Kidney tubule cell (primary cell): Measurements from ENCODE around the gene KRT80.
A peak's percentile ranks its signal among the peaks of the same experiment; 100 is the strongest.

Source experiments
- DNase-seq: peaks from one replicate; pipeline ENCODE4 v3.0.0-alpha.2; 2018; ENCODE audit warnings: low spot score

Gene KRT80

DNA sequence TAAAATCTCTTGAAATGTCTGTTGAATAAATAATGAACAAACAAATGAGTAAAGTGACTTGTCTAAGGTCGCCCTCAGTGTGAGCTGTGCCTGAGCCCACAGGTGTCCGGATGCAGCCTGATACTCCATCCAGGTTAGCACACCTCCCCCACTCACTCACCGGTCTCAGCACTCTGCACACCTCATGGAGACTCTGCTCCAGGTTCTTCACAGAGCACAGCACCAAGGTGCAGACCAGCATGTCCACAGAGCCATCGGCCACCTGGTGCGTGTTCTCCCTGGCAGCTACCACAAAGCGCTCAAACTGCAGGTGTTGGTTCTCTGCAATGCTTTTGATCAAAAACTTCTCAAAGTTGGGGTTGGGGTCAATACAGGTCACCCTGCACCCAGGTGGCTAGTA is 37.1 kb upstream of the KRT80 start:
- no peak for DNase-seq

DNA sequence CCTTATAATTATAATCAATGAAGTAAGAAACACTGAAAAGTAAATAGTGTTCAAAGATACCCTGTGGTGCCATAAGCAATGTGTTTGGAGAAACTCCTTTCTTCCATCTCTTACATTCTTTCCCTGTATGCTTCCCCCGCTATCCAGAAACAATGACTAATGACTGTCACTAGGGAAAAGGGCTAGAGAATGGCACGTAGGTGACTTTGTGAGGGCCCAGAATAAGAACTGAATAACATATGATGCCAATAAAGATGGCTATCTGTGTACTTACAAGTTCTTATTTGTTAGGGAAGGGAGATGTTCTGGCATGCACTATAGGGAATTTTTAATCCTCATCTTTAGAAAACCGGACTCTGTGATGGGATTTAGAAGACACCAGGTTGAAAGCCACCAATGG is 36.6 kb upstream of the KRT80 start:
- no peak for DNase-seq

DNA sequence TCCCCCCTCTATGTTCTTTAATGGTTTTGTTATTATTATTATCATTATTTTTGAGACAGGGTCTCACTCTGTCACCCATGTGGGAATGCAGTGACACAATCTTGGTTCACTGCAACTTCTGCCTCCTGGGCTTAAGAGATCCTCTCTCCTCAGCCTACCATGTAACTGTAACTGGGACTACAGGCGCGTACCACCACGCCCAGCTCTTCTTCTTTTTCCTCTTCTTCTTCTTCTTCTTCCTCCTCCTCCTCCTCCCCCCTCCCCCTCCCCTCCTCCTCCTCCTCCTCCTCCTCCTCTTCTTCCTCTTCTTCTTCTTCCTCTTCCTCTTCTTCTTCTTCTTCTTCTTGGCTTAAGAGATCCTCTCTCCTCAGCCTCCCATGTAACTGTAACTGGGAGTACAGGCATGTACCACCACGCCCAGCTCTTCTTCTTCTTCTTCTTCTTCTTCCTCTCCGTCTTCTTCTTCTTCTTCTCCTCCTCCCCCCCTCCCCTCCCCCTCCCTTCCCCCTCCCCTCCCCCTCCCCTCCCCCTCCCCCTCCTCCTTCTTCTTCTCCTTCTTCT is 35.9 kb upstream of the KRT80 start:
- no peak for DNase-seq

DNA sequence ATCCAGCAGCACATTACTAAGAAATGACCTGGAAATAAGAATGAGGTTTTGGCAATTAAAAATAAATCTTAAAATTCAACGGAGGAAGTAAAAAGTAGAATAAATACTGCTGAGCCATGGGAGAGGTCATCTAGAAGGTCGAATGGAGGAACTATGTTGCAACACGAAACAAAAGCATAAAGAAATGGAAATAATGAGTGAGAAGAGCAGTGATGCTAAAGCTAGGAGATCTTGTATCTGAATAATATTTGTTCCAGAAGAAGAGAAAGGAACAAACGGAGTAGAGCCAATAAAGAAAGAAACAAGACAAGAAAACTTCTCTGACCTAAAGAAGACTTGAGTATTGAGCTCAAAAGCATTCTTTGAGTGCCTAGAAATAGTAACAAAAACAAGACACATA is 34.6 kb upstream of the KRT80 start:
- no peak for DNase-seq

DNA sequence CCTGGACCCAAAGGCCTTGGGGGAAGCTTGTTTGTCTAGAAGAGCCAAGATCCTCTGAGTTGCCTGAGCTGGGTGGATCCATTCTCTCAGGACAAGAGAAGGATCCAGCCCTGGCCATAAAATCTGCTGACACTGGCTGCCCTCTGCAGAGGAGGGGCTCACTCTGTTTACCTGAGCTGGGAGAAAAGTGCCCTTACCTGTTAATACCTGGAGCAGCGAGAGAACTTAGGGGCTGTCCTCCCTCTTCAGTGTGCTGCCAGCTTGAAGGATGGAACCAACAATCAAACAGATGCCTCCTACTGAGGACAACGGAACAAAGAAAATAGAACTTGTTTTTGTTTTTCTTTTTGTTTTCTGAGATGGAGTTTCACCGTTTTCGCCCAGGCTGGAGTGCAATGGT is 33.9 kb upstream of the KRT80 start:
- DNase-seq = no peak

DNA sequence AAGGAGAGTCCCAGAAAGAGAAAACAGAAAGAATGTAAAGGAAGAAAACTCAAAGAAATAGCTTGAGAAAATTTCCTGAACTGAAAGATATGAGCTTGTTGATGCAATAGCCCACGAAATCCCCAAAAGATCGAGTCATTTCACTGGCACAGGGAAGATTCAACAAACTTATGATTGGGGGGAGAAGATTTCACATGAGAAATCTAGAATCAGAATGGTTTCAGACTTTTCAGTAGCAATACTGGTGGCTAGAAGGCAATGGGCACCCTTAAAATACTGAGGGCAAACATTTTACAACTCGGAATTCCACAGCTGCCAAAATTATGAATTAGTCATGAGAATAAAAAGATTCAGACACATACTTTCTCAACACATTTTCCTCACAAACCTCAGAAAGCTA is 32.3 kb upstream of the KRT80 start:
- peak; percentile 53 for DNase-seq

DNA sequence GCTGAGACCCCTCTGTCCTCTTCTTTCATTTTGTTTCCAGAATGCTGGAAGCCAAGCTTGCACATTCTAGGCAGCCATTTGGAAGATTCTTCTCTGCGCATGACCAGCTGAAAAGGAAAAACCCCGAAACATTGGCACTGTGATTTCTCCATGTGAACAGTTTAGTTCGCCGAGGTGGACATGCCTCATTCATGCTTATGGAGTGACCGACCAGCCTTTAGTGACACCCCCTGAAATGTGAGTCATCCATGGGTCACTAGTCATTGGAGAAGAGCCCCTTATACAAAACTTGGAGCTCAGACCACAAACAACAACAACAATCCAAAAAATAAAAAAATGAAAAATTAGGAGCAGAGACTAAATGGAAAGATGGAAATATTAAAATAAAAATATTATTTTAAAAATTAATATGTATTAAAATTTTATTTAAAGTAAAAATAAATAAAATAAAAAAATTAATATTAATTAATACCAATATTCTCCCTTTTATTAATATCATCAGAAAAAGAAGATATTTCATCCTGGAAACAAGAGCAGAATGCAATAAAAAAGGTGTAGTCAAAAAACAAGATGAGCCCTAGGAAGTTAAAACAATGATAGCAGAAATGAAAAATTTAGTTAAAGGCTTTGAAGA is 31.7 kb upstream of the KRT80 start:
- peak; percentile 71 for DNase-seq

DNA sequence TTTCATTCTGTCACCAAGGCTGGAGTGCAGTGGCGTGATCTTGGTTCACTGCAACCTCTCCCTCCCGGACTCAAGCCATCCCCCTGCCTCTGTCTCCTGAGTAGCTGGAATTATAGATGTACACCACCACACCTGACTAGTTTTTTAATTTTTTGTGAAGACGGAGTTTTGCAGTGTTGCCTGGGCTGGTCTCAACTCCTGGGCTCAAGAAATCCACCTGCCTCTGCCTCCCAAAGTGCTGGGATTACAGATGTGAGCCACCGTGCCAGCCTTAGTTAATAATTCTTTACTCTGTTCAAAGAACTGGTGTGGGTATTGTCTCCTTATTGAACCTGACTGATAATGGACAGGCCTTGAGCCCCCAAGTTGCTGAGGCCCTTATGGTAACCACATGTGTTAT is 30.9 kb upstream of the KRT80 start:
- DNase-seq = peak; percentile 51

DNA sequence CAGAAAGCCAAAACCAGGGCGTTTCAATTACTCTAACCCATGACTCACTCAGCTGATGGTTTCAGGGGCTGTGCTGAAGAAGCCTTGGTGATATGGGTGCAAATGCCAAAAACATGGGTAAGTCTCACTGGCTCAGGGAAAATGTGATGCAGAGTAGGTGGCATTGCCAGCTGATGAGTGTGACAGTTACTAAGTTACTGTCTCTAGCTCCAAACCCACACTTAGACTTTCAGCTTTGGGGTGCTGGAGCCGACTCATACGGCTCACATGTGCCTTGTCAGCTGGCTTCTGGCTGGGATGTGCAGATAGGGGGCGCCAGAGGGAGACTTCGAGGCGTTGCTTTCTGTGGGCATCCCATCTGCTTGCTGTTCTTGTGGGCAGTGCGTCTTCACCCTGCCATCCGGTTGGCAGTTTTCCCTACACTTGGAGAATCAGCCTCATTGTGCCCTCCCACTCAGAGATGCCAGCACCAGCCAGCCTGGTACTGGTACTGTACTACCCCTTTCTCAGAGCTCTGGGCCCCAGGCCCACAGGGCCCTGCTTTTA is 30.2 kb upstream of the KRT80 start:
- peak; percentile 97 for DNase-seq

DNA sequence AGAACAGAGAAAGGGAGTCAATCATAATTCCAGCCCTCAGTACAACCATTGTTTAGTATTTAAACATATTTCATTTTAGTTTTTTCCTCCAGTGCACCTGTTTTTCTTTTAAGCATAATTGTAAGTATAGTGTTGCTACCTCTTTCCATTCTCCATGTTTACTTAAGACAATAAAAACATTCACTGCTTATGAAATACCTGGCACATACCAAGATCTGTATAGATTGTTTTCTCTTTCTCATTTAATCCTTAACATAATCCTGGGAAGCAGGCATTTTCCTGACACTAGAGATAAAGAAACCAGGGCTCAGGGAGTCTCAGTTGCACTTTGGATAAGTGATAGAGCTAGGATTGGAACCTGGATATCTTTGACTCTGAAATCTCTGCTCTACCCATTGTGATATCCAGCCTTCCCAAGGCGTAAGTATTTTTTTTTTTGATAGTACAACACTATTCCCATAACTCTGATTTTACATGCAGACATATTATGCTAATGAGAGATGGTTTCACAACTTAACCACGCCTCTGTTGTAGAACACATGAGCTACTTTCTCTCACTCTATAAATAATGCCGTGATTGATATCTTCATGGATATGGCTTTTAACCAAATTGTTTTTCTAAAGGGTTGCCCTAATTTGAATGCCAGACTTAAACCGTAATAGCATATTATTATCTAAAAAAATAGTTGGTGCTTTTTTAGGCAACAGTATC is 29.4 kb upstream of the KRT80 start:
- DNase-seq = no peak

DNA sequence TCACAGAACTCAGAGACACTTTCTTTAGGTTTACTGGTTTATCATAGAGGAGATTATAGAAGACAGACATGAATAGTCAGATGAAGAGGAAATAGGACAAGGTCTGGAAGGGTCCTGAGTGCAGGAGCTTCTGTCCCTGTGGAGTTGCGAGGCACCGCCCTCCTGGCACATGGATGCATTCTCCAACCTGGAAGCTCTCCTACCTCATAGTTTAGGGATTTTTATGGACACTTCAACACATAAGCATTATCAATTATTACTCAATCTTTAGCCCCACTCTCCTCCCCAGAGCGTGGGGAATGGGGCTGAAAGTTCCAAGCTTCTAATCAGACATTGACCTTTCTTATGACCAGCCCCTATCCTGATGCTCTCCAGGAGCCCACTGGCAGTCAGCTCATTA is 28.7 kb upstream of the KRT80 start:
- no peak for DNase-seq

DNA sequence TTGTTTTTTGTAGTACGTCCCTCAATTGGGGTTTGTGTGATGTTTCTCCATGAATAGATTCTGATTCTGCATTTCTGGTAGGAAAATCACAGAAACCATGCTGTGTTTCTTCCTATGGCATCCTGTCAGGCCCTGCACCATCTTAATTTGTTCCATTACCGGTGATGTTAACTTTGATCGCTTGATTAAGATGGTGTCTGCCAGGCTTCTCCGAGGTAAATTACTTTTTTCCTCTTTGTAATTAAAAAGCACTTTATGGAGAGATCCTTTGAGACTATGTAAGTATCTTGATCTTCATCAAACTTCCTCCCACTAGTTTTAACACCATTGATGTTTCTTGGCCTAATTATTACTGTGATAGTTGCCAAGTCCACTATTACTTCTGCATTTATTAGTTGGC is 26.2 kb upstream of the KRT80 start:
- DNase-seq = no peak

DNA sequence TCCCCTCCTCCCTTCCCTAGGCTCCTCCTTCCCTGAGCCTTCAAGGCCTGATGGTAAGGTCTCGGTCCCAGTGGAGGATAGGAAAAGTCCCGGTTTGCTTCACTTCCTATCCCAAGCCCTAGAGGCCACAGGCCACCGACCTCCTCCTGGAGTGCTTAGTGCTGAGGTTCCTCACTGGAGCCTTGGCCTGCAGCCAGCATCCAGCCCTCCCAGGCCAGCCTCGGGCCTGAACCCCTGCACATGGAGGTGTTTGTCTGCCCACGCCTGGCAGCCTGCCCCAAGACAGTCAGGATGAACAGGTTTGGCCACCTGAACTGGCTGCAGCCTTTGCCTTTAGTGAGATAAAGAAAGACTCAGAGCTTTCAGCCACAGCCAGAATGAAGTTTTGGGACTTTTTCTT is 25.4 kb upstream of the KRT80 start:
- peak; percentile 91 for DNase-seq

DNA sequence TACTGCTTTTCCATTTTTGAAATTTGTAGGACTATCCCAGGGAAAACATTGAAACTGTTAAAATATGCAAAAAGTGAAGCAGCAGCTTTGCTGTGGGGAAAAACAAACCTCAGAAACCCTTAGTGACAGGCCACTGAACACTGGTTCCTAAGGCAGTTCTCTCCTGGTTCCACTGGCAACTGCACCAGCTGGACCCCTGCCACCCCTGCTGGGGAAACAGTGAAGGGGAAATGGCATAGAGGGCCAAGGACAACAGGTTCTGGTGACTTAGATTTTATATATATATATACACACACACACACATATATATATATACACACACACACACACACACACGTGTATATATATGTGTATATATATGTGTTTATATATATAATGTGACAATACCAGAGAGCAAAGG is 25.0 kb upstream of the KRT80 start:
- no peak for DNase-seq

DNA sequence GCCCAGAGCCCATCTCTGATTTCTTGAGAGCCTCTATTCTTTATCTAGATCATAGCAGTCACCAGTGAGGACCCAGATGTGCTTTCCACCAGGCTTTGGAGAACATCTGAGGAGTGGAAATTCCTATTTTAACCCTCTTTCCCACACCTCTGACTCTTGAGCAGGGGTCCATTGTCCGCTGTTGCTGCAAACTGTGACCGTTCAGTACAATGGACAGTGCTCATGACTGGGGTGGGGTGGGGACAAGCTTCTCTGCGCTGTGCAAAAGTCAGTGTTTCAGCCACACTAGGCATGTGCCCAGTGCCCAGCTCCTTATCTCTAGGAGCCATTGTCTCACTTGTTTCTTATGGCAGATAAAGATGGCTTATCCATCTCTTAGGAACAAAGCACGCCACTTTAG is 24.3 kb upstream of the KRT80 start:
- no peak for DNase-seq

DNA sequence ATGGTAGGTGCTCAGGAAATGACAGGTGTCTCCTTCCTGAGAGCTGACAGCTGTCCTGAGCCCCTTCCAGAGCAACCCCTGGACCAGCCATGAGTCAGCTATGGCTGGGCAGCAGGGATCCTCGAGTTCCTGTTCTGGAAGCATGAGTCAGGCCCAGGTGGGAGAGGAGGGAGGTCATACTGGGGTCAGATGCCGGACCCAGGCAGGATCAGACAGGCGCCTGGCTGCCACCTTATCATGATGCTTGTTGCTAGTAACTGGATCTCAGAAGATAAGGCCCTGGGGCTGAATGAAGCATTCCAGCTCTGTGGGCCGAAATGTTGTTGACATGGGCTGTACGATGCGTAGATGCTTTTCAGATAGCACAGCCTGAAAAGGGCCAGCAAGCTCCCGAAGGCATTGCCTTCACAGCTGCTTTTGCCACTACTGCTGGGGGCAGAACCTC is 23.8 kb upstream of the KRT80 start:
- peak; percentile 97 for DNase-seq

DNA sequence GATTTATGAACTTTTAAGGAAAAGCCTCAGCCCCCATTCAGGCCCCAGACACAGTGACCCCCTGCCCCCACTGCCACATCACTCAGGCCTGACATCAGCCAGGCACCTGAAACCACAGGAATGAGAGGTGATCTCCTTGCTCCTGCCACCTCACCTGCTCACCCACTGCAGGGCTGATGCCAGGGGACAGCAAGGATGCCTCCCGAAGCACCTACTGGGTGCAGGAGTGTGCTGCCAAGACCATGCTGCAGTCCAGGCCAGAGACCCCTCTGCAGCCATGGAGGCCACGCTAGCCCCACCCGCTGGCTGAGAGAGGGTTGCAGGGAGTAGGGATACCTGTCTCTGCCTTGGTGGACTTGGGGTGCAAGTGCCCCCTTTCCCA is 22.6 kb upstream of the KRT80 start:
- DNase-seq = peak; percentile 73

DNA sequence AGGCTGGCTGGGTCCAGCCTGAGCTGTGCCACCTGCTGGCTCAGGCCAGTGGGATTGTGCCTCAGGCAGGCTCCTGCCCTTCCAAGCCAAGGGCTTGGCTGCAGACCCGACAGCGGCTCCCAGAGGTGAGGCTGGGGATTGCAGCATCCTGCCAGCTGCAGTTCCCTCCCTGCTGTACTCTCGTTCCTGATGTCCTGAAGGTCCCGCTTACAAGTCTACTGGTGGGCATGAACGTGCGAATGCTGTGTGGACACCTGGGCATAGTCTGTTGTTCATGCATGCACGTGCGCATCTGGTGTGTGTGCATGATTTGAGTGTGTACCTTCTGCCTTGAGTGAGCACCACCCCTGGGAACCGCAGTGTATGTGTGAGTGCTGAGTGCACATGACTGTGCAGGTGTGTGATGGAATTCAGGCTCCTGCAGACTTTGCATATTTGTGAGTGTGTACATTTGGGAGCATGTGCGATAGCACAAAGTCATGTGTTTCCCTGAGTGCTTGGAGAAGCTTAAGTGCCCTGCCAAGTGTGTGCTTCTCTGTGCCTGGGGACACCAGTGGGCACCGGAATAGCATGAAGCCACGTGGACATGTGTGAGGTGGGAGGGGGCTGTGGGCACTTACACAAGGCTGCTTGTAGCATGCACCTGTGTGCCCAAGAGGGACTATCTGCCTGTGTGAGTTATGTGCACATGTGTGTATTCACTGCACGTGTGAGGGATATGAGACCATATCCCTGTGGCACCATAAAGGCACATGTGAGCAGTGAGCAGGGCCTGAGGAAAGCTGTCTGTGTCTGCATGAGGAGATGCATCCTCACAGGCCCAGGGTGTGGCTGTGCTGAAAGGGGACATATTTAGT is 22.0 kb upstream of the KRT80 start:
- peak; percentile 88 for DNase-seq

DNA sequence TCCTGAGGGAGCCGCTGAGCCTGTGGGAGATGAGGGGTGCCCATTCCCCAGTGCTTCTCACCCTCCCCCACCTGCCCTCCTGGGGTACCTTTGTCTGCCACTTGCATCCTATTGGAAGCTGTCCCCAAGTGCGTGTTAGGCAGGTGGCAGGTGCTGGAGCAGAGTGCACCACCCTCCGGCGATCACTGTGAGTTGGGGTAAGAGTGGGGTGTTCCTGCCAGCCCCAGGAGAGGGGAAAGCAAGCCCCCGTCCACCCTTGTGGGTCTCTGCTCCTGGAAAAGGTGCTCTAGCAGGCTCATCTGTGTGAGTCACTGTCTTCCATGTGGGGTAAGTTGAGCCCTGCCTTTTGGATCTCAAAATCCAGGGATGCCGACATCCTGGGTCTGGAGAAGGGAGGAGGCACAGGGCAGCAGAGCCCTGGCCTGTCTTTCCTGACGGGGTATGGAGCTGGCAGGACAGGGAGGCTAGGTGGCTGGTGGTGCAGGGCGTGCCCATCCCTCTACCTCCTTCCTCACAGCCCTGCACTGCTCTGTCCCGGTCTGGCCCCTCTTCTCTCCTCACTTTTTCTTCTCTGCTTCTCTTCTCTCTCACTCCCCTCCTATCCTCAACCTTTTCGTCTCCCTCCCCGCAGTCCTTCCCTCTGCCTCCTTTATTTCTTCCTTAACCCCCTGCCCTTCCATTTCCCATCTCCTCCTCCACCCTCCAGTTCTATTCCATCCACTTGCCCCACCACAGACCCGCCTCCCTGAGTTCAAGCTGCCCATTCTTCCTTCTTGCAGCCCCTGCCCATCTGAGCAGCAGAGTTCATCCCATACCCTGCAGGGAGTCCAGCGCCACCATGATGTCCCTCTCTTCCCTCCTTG is 21.1 kb upstream of the KRT80 start:
- DNase-seq = no peak

DNA sequence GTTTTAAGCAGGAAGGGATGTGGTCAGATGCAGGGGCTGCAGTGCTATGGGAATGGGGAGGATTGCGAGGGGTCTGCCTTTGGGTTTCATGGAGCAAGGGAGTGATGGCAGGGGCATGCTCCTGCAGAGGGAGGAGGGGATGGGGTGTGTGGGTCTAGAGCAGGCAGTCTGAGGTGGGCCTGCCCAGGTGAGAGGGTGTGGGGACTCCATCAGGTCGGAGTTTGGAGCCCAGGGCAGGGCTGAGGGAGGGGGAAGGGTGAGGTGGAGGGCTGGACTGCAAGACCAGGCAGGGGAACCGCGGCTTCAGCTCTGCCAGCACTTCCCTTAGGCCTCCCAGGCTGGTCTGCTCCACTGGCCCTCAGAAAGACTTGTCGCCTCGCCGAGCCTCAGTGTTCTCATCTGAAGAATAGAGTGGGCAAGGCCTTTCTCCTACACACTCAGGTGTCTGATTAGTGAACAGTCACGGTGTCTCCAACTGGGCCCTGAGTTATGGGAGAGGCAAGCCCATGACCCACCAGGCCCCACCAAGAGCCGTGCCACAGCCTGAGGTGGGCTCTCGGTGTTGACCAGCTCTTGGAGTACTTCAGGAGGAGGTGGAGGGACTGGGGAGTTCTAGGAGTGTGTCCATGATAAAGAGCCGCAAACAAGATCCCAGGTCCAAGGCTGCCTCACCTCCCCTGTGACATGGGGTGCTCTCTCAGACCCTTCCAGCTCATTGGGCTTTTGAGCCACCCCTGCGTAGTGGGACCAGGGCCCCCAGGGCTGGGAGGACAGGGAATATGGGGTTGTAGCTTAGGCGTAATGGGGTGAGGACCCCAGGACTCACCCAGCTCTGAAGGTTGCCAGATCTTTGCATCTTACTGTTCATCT is 20.1 kb upstream of the KRT80 start:
- no peak for DNase-seq
